ENCODE data around the gene ZNF236. TPM values are rescaled to one million over a fixed set of nuclear protein-coding genes. Genes with fewer than 3 reads are reported as not detected.

Gene ZNF236
- total and polyA plus RNA-seq, 2 of the 8 experiments (the other 6 are each of a cell fraction or from before 2014, with no cell fraction given): 6.7 to 14.5 TPM

DNA sequence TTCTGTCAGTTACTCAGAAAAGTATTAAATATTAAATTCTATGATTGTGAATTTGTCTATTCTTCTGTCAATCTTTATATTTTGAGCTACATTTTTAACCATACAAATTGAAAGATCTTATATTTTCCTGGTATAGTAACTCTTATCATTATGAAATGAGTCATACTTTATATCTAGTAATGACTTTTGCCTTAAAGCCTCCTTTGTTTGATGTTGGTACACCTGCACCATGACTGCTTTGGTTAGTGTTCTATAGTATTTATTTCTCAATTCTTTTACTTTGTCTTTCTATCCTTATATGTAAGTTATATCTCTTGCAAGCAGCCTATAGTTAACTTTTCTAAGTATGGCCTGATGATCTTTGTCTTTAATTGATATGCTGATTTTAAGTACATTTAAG lies 13.0 kb downstream of the ZNF236 start:
- TF ChIP-seq POLR2A (IDR thresholded peaks at IDR 0.05; ENCODE audit: control extremely low read depth in 1 of 2, low read depth in 2 of 2, low read length in 2 of 2): no peak
- TF ChIP-seq SAP30 (IDR thresholded peaks at IDR 0.05; ENCODE audit: insufficient read depth, insufficient replicate concordance, low read length): no peak
- no peak for TF ChIP-seq POU5F1 (IDR thresholded peaks at IDR 0.05; ENCODE audit: low read depth, low read length)
- no peak for TF ChIP-seq MAFK (IDR thresholded peaks at IDR 0.05; ENCODE audit: low read depth, low read length)
- TF ChIP-seq KDM1A (IDR thresholded peaks at IDR 0.05; ENCODE audit: borderline replicate concordance, low read length): no peak
- no peak for TF ChIP-seq RBBP5 (IDR thresholded peaks at IDR 0.05; ENCODE audit: borderline replicate concordance, low read depth, low read length)
- TF ChIP-seq GTF2F1 (IDR thresholded peaks at IDR 0.05; ENCODE audit: borderline replicate concordance, low read depth, low read length): no peak
- TF ChIP-seq HDAC6 (IDR thresholded peaks at IDR 0.05; ENCODE audit: low read depth, low read length): no peak
- no peak for TF ChIP-seq JUND (IDR thresholded peaks at IDR 0.05; ENCODE audit: low read length)
- TF ChIP-seq BRCA1 (IDR thresholded peaks at IDR 0.05; ENCODE audit: low read depth, low read length): no peak
- Histone ChIP-seq H2BK120ac (replicated peaks; ENCODE audit: low read depth, low read length) (no peak overlapping the region), H2BK5ac (ENCODE audit: low read depth, low read length) (no peak overlapping the region), H4K8ac (ENCODE audit: extremely low read depth, insufficient read depth, low read length) (no peak overlapping the region), H4K20me1 (replicated peaks in 1 of 2; ENCODE audit: control insufficient read depth in 1 of 2, insufficient read depth in 2 of 2, low read length in 2 of 2) (peaks cover 0 to 3% of the 10 kb centered on the region in 2 experiments), H3K23ac (ENCODE audit: insufficient read length) (no peak overlapping the region), H2BK20ac (ENCODE audit: low read length) (no peak overlapping the region), H3K14ac (ENCODE audit: insufficient read length) (no peak overlapping the region), H3K18ac (ENCODE audit: extremely low read depth, low read length) (no peak overlapping the region), H3K23me2 (ENCODE audit: low read depth, low read length) (peaks cover 3% of the 10 kb centered on the region; the same call in 1 of the 2 replicates), H3K4me3 (ENCODE audit: extremely low read depth in 1 of 4, insufficient read depth in 2 of 4, low read depth in 3 of 4, low read length in 4 of 4) (no peak overlapping the region), H3K27ac (ENCODE audit: low read depth, low read length) (no peak overlapping the region), H2AFZ (ENCODE audit: low read length) (no peak overlapping the region), H3K9ac (replicated peaks in 1 of 4; ENCODE audit: extremely low read depth in 1 of 4, low read depth in 3 of 4, low read length in 3 of 4) (no peak overlapping the region), H3K4me2 (ENCODE audit: insufficient read depth in 1 of 2, low read depth in 2 of 2, low read length in 2 of 2) (no peak overlapping the region), H2AK5ac (ENCODE audit: low read depth, low read length) (no peak overlapping the region), H3K36me3 (ENCODE audit: control insufficient read depth in 2 of 4, insufficient read depth in 4 of 4, low read length in 3 of 4) (no peaks in the 10 kb centered on the region), H4K5ac (ENCODE audit: insufficient read length, low read depth, low read length) (no peak overlapping the region), H3K4me1 (replicated peaks in 1 of 4; ENCODE audit: control insufficient read depth in 3 of 4, insufficient read depth in 4 of 4, low read length in 3 of 4) (no peaks in the 10 kb centered on the region), H3K4ac (replicated peaks; ENCODE audit: insufficient read length, low read depth, low read length) (no peak overlapping the region), H3K9me3 (ENCODE audit: insufficient read depth in 2 of 2, low read depth in 1 of 2, low read length in 1 of 2) (no peaks in the 10 kb centered on the region), H2BK12ac (ENCODE audit: low read depth, low read length) (no peak overlapping the region), H3K56ac (replicated peaks; ENCODE audit: insufficient read length, low read depth, low read length) (no peak overlapping the region), H4K91ac (replicated peaks; ENCODE audit: insufficient read length, low read length) (no peak overlapping the region), H3K27me3 (replicated peaks in 1 of 4; ENCODE audit: control insufficient read depth in 3 of 4, extremely low read depth in 1 of 4, insufficient read depth in 3 of 4, low read length in 3 of 4) (no peaks in the 10 kb centered on the region), H3K79me2 (ENCODE audit: control insufficient read depth in 1 of 2, insufficient read depth in 2 of 2, low read length in 2 of 2) (peaks cover 0 to 66% of the 10 kb centered on the region in 2 experiments; a peak in 2 of 4 replicates), H3K79me1 (ENCODE audit: low read depth, low read length) (peaks cover 7% of the 10 kb centered on the region), H2BK15ac (ENCODE audit: low read length) (no peak overlapping the region)
- FAIRE-seq (no peak), DNase-seq (ENCODE audit: low read depth in 1 of 2, low spot score in 2 of 2) (no peak)
- CTCF ChIA-PET (ENCODE audit: partially characterized antibody): interaction anchor here (0.6 to 1.9 kb wide), 3 partner anchors 13 to 39 kb away, joined by 3 to 6 read pairs (median 4); no protein-coding TSS in a partner anchor
- POLR2A ChIA-PET (ENCODE audit: partially characterized antibody): interaction anchor here (4.3 kb wide), 1 partner anchor 8 kb away, joined by 11 read pairs; no protein-coding TSS in a partner anchor

Measured in H1 (cell line).